HG03432 (cell line): ENCODE results near the gene NRXN2.
"Not testable (repeated sequence)": the region's sequence is repeated elsewhere in the genome, so short reads cannot be mapped to it uniquely, and the experiment has no call there.

Experiments used
- ATAC-seq: cut with Tn5 transposase; IDR thresholded peaks from one replicate; pipeline ENCODE4 v1.9.1; 2021; ENCODE audit warnings: mild to moderate bottlenecking, moderate library complexity; ENCODE audit not compliant: unreplicated experiment

Gene NRXN2

GRCh38 chr11:64677441-64678023 is 45.5 kb downstream of the NRXN2 start:
- no peak for ATAC-seq

DNA sequence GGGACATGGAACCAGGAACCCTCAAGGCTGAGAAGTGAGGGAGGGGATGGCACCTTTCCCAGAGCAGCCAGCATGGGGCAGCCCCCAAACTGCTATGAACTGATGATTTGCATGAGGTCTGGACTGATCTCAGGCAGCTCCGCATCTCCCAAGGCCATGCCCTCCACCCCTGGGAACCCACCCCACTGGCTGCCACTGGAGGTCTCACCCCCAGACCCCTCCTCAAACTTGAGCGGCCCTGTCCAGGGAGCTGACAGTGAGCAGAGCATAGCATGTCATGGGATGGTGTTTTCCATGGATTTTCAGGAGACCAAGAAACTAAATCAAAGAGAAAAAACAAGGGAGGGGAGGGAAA is 46.8 kb downstream of the NRXN2 start:
- no peak for ATAC-seq

DNA sequence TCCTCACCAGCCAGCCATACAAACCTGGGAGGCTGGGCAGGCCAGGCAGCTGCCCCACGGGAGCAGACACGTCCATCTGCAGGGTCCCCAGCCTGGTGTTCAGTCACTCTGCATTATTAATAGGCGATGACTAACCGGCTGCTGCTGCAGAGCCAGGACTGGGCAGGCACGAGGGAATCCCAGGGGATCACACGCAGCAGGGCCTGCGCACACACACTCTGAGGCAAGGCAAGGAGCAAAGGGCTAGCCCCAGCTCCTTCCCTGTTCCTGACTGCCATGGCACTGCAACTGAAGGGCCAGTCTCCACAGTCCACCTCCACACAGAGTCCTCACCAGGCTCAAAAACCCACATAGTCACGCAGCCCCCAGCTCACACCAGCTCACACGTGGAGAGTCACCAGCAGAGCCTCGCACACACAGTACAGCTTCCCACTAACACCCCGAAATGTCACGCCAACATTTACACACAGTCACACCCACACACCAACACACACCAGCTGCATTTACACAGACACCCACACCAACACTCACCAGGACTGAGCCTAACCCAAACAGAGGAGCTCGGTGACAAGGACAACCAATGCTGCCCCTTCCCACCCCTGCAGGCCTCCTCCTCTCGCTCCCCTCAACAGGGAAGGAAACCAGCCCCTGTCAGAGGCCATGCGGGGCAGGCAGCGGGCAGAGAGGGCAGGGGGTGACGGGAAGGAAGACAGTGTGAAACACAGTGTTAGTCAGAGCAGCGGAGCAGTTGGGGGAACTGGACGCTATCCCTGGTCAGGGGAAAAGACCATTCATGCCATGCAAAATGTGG is 47.3 kb downstream of the NRXN2 start:
- no peak for ATAC-seq

- ATAC-seq, result no peak
These were observed 48.2 kb downstream of the NRXN2 start for GRCh38 chr11:64674774-64675173.

DNA sequence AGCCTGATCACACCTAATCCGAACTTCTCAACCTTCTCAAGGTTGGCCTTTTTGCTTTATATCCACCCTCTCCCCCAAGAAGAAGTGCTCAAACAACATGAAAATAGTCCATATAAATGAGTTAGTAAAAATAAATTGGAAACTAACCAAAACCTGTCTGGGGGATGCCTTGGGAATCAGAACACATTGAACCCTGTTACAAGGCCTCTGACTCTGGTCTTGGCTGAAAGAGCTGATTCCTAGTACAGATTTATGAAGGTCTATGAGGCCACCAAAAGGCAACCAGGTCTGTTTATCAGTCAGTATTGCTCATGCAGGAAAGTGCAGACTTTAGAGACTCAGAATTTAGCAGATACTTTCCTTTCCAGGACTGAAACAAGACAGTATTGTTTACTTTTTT is 49.7 kb downstream of the NRXN2 start:
- no peak for ATAC-seq

DNA sequence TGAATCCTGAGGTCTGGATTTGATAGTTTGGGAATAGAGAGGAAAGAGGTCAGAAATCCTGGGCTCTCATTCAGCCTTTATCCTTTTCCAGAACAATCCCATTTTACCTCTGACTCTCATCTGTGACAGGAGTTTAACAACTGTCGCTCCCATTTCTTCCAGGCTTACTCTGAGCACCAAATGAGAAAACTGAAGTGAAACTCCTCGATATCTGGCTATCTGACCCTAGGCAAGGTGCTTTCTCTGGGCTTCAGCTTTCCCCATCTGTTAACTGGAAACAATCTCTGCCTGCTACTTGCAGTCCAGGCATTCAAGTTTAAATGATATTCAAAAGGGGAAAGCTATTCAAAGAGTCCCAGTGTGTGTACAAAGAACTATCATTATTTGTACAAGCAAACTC is 50.1 kb downstream of the NRXN2 start:
- ATAC-seq, result no peak

GRCh38 chr11:64670975-64671374 is 52.0 kb downstream of the NRXN2 start:
- ATAC-seq, result no peak

GRCh38 chr11:64667154-64667745 is 55.7 kb downstream of the NRXN2 start:
- no peak for ATAC-seq

GRCh38 chr11:64665411-64665821 is 57.6 kb downstream of the NRXN2 start:
- no peak for ATAC-seq

GRCh38 chr11:64664236-64664870 is 58.6 kb downstream of the NRXN2 start:
- not testable (repeated sequence) for ATAC-seq

DNA sequence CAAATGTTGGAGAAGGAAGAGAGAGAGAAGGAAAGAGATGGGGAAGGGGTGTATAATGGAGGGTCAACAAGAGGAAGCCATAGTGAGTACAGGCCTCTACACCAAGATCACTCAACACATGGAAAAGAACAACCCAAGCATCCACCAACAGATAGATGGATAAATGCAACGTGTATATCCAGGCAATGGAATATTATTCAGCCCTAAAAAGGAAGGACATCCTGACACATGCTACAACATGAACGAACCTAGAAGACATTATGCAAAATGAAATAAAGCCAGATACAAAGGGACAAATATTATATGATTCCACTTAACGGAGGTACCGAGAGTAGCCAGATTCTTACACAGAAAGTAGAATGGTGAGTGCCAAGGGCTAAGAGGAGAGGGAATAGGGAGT is 59.3 kb downstream of the NRXN2 start:
- no peak for ATAC-seq

- no peak for ATAC-seq
These were observed 61.4 kb downstream of the NRXN2 start for GRCh38 chr11:64661614-64662013.

- ATAC-seq, result no peak
These were observed 61.9 kb downstream of the NRXN2 start for GRCh38 chr11:64661146-64661545.

DNA sequence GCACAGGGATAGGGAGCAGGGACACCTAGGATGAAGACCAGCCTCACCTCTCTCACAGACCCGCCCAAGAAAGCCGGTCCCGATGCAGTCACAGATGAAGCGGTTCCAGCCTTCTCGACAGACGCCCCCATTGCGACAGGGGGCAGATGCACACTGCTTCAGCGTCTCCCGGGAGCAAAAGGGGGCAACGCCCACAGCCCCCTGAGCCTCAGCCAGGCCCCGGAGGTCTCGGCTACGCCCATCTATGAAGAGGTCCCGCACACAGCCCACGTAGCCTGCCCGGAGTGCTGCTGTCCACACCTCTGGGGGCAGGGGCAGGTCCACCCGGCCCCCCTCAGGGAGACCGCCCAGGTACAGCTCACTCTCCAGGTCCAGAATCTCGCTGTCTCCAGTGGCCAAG is 62.3 kb downstream of the NRXN2 start:
- ATAC-seq, result no peak

- ATAC-seq, result no peak
These were observed 62.8 kb downstream of the NRXN2 start for GRCh38 chr11:64660205-64660604.

- ATAC-seq, result no peak
These were observed 63.4 kb downstream of the NRXN2 start for GRCh38 chr11:64659417-64660144.

DNA sequence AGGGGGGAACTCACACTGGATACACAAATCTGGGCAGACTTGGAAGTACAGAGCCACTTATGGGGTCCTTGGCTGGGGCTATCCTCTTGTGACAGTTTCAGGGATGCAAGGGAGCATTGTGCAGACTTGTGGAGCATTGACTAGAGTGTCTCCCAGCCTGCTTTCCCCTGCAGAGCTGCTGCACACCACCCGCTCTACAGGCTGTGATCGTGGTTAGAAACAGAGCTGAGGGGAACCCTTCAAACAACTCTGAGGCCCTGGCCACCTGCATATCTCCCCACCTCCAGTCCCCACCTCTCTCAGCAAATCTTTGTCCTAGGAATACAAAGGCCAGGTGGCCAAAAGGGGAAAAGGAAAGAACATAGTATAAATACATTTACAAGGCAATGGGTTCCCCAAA is 64.7 kb downstream of the NRXN2 start:
- no peak for ATAC-seq

DNA sequence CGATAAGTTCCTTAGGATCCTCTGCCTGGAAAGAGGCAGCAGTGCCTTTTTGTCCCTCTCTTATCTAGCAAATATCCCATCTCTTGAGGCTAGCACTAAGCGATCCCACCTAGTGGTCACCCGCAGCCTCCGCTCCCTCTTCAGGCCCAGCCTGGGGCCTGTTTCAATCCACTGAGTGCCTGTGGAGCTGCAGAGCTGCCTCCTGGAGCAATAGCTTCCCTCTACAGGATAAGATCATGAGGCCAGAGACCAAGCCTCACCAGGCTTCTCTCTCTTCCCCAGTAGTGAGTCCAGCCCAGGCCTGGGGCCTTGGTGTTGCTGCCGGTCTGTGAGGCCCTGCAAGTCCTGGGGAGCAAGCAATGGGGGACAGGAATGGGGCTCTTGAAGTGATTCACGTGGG is 66.1 kb downstream of the NRXN2 start:
- no peak for ATAC-seq

DNA sequence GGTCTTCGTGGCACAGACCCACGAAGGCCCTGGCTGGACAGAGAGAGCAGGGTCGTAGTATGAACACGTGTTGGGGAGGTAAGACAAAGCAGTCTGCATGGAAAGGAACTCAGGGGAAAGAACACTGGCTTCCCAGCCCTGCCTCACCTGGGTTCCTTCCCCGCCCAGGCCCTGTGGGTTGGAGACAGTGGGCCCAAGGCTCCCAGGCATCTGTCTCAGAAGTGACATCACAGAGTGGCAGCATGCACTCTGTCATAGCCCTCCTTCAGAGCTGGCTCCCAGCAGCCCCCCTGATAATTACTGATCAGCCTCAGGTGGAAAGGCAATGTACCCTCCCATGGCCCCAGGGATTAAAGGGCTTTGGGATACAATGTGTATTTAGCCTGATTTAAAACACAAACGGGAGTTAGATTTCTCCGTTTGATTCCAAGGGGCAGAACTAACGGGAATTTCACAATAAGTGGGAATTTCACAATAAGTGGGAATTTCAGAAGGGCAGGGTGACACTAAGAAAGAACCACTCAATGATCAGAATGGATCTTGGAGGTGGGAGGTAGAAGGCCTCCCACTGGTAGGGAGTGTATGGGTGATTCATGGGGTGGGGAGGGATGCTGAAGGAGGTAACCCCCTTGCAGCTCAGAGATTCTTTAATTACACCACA is 66.9 kb downstream of the NRXN2 start:
- no peak for ATAC-seq

- no peak for ATAC-seq
These were observed 67.9 kb downstream of the NRXN2 start for GRCh38 chr11:64654958-64655541.
